Kidney (tissue), 14 donors: ENCODE measurements around the gene KLF11. TPM values are rescaled to one million over a fixed set of nuclear protein-coding genes. Genes with fewer than 3 reads are reported as not detected.

Source experiments
- DNase-seq, 5 donors: peaks; one replicate each; pipeline ENCODE4 v3.0.0-alpha.2; 2013 to 2020
- FAIRE-seq: peaks from 2 replicates; lab custom pipeline; 2012; peaks lifted over from hg19 to GRCh38; lab: Jason Lieb, UNC
- H3K27ac ChIP-seq, 2 donors: one replicate each; pipeline ENCODE4 v1.7.0; 2013; ENCODE audit warnings: low read depth in 2 of 2, low read length in 2 of 2, inconsistent platforms in 1 of 2
- H3K27me3 ChIP-seq: one replicate; pipeline ENCODE4 v1.7.1; 2013; ENCODE audit warnings: low read length, inconsistent platforms; ENCODE audit not compliant: control insufficient read depth, insufficient read depth
- H3K36me3 ChIP-seq, 3 donors: one replicate each; pipeline versions ENCODE4 v1.7.0 to v1.7.1; 2013; ENCODE audit warnings: low read length in 3 of 3, control low read depth in 1 of 3, inconsistent platforms in 1 of 3; ENCODE audit not compliant: insufficient read depth in 3 of 3, control insufficient read depth in 2 of 3
- H3K4me1 ChIP-seq, 3 donors: one replicate each; pipeline versions ENCODE4 v1.7.0 to v1.7.1; 2013; ENCODE audit warnings: low read length in 3 of 3, inconsistent platforms in 1 of 3, low read depth in 1 of 3; ENCODE audit not compliant: control insufficient read depth in 2 of 3, insufficient read depth in 2 of 3
- H3K4me3 ChIP-seq, 3 donors: one replicate each; pipeline versions ENCODE4 v1.7.0 to v1.8.1; 2013; ENCODE audit warnings: low read length in 3 of 3, control low read depth in 1 of 3, inconsistent platforms in 1 of 3
- H3K9ac ChIP-seq, 3 donors: one replicate each; pipeline versions ENCODE4 v1.7.0 to v1.7.1; 2013; ENCODE audit warnings: low read length in 3 of 3, control low read depth in 1 of 3, inconsistent platforms in 1 of 3
- H3K9me3 ChIP-seq, 3 donors: one replicate each; pipeline versions ENCODE4 v1.7.0 to v1.7.1; 2013; ENCODE audit warnings: low read length in 3 of 3, control low read depth in 1 of 3, inconsistent platforms in 1 of 3; ENCODE audit not compliant: control insufficient read depth in 2 of 3, insufficient read depth in 1 of 3
- intact Hi-C: fragments of 100-400 bp; cut with DNase I; formaldehyde crosslinking; loops from one replicate; pipeline ENCODE4 v1.11.1; 2022
- polyA plus RNA-seq: library from polyadenylated mRNA; stranded (reverse); fragments of 350-450 nt; fragmentation: Illumina TruSeq; extraction: RNeasy Lipid Tissue Mini Kit (QIAGEN cat#74804); gene quantifications from one replicate; pipeline ENCODE4 v1.2.3, GENCODE V29; 2014; ENCODE audit warnings: low read depth, low replicate concordance; ENCODE audit not compliant: insufficient read depth
- total RNA-seq: library from RNA; stranded (reverse); fragmentation: NEBNext Ultra II Directional; extraction: Animal tissue kit (Norgen Biotek cat#: 25700); gene quantifications from one replicate; pipeline ENCODE4 v1.2.1, GENCODE V29; 2021
- TF ChIP-seq, protein P1 (sequence below): IDR thresholded peaks from 3 replicates; pipeline ENCODE4 v1.5.1; 2012; ENCODE audit warnings: mild to moderate bottlenecking, moderate library complexity, borderline replicate concordance; ENCODE audit not compliant: insufficient read depth; ENCODE audit errors: extremely low read depth
- donor health status: control.
- donor health status: control.
- donor health status: control.
- donor health status: control.
- donor health status: control.
- donor health status: DM: yes; HTN: yes; CAD: no.
- donor health status: Normal renal cell carcinoma (clear cell type).

The KLF11 gene
- total and polyA plus RNA-seq, 2 donors from 2014 or later: 9.4 to 34.0 TPM

DNA sequence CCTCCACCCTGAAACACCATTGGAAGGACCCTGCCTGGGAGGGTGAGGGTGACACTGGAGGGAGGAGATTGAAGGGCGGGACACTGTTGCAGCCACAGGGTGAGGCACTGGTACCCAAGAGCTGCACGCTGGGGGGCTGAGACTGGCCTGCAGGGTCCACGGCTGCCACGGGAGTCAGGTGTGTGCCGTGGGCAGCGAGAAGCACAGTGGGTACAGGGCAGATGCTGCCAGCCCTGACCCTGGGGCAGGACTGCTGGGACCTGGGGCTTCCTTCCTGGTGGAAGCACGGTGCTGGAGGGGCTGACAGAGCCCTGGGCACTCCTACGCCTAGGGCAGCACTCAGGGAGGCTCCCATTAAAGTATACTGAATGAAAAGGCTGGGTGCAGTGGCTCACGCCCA lies 20.2 kb downstream of the KLF11 start:
- Histone ChIP-seq H3K4me1 (peaks cover 0 to 14% (median 5%) of the 10 kb centered on the region in 3 donors), H3K27me3 (no peaks in the 10 kb centered on the region), H3K27ac (no peak overlapping the region), H3K36me3 (peaks cover 0 to 29% (median 5%) of the 10 kb centered on the region in 3 donors), H3K9ac (no peak overlapping the region), H3K9me3 (no peaks in the 10 kb centered on the region), H3K4me3 (no peak overlapping the region)
- no peak for FAIRE-seq
- intact Hi-C loops: no loop called here
- DNase-seq: peak in 1 of 5 donors; percentile 59
- TF ChIP-seq, protein P1, sequence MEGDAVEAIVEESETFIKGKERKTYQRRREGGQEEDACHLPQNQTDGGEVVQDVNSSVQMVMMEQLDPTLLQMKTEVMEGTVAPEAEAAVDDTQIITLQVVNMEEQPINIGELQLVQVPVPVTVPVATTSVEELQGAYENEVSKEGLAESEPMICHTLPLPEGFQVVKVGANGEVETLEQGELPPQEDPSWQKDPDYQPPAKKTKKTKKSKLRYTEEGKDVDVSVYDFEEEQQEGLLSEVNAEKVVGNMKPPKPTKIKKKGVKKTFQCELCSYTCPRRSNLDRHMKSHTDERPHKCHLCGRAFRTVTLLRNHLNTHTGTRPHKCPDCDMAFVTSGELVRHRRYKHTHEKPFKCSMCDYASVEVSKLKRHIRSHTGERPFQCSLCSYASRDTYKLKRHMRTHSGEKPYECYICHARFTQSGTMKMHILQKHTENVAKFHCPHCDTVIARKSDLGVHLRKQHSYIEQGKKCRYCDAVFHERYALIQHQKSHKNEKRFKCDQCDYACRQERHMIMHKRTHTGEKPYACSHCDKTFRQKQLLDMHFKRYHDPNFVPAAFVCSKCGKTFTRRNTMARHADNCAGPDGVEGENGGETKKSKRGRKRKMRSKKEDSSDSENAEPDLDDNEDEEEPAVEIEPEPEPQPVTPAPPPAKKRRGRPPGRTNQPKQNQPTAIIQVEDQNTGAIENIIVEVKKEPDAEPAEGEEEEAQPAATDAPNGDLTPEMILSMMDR: no peak

DNA sequence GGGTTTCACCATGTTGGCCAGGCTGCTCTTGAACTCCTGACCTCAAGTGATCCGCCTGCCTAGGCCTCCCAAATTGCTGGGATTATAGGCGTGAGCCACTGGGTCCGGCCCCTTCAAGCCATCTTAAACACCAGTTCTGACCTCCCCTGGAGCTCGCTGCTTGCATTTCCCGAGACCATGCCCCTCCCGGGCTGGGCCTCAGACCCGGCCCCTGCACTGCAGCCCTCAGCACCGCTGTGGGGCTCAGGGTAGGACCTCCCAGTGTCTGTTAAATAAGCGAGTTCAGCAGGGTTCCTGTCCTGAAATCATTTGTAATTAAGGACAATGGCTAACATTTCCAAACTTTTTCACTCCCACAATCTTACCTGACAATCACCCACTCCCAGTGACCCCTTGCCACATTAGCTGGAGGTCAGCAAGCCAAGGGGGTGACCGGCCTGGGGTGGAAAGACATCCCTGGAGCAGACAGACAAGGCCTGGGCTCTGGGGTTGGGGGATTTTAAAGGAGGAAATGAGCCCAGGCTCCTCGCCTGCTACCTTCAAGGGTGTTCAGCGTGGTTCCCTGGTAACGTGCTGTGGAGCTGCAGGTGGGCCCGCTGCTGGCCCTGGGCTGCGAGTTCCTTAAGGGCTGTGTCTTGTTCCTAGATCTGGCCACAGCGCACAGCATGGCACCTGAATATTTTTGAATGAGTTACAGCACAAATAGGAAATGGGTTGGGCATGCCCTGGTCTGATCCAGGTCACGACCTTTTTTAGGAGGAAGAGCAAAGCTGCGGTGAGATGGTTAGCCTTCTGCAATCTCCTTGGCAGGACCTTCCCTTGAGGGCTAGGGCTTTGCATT lies 21.8 kb downstream of the KLF11 start:
- Histone ChIP-seq H3K27ac (no peak overlapping the region), H3K36me3 (peaks cover 0 to 21% (median 5%) of the 10 kb centered on the region in 3 donors), H3K4me3 (no peak overlapping the region), H3K9me3 (no peaks in the 10 kb centered on the region), H3K9ac (no peak overlapping the region), H3K27me3 (no peaks in the 10 kb centered on the region), H3K4me1 (peaks cover 0 to 14% (median 5%) of the 10 kb centered on the region in 3 donors)
- intact Hi-C loops: no loop called here
- TF ChIP-seq, protein P1: no peak
- FAIRE-seq (no peak), DNase-seq (peak in 1 of 5 donors; percentile 41)

DNA sequence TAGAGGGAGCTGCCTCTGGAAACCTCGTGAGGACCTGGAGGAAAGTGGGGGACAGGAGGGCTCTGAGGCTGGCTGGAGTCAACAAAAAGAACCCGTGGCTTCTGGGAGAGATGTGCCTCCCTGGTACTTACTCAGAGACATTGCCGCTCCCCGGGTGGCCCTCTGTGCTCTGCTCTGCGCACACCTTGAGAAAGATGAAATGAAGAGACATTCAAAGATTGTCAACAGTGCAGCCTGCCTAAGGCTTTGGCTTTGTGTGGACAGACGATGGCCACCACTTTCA lies 22.4 kb downstream of the KLF11 start:
- Histone ChIP-seq H3K36me3 (peaks cover 0 to 21% (median 5%) of the 10 kb centered on the region in 3 donors), H3K27me3 (no peaks in the 10 kb centered on the region), H3K4me1 (peaks cover 0 to 10% (median 5%) of the 10 kb centered on the region in 3 donors), H3K27ac (no peak overlapping the region), H3K9ac (no peak overlapping the region), H3K9me3 (no peaks in the 10 kb centered on the region), H3K4me3 (no peak overlapping the region)
- TF ChIP-seq, protein P1: no peak
- DNase-seq (peak in 1 of 5 donors; percentile 17), FAIRE-seq (no peak)
- intact Hi-C loops: no loop called here
